GM12892 (cell line): ENCODE measurements around the gene TSPAN15.

Source experiments
- DNase-seq: peaks from one replicate; pipeline ENCODE4 v3.0.0; 2011; ENCODE audit not compliant: insufficient read length
- FAIRE-seq: peaks from 2 replicates; lab custom pipeline; 2011; peaks lifted over from hg19 to GRCh38; lab: Jason Lieb, UNC
- POLR2A ChIP-seq: IDR thresholded peaks from 2 replicates; pipeline ENCODE4 v1.6.1; 2011; ENCODE audit warnings: low read depth, low read length, control low read depth
- POLR2AphosphoS5 ChIP-seq: IDR thresholded peaks from 2 replicates; pipeline ENCODE4 v1.6.1; 2011; ENCODE audit warnings: low read depth, low read length, control low read depth
- TAF1 ChIP-seq: IDR thresholded peaks from 2 replicates; pipeline ENCODE4 v1.6.1; 2011; ENCODE audit warnings: low read depth, mild to moderate bottlenecking, control low read depth, low read length, borderline replicate concordance

The TSPAN15 gene

GRCh38 chr10:69409176-69409495 lies 42.1 kb upstream of the TSPAN15 start:
- TF ChIP-seq POLR2A (no peak), POLR2AphosphoS5 (no peak), TAF1 (no peak)
- FAIRE-seq (no peak), DNase-seq (no peak)

- no peak for DNase-seq
Measured at GRCh38 chr10:69409968-69410367, 41.3 kb upstream of the TSPAN15 start.

GRCh38 chr10:69410487-69410886 lies 40.8 kb upstream of the TSPAN15 start:
- DNase-seq (no peak), FAIRE-seq (no peak)
- TF ChIP-seq TAF1 (no peak), POLR2A (no peak), POLR2AphosphoS5 (no peak)

More at GRCh38 chr10:69409968-69410367, 41.3 kb upstream of the TSPAN15 start:
- peak; percentile 81 for FAIRE-seq
- no peak for TF ChIP-seq TAF1
- no peak for TF ChIP-seq POLR2A
- no peak for TF ChIP-seq POLR2AphosphoS5

- FAIRE-seq, result no peak
- TF ChIP-seq TAF1 (no peak), POLR2AphosphoS5 (no peak), POLR2A (no peak)
- DNase-seq, result no peak
Measured at GRCh38 chr10:69411476-69411875, 39.8 kb upstream of the TSPAN15 start.

DNA sequence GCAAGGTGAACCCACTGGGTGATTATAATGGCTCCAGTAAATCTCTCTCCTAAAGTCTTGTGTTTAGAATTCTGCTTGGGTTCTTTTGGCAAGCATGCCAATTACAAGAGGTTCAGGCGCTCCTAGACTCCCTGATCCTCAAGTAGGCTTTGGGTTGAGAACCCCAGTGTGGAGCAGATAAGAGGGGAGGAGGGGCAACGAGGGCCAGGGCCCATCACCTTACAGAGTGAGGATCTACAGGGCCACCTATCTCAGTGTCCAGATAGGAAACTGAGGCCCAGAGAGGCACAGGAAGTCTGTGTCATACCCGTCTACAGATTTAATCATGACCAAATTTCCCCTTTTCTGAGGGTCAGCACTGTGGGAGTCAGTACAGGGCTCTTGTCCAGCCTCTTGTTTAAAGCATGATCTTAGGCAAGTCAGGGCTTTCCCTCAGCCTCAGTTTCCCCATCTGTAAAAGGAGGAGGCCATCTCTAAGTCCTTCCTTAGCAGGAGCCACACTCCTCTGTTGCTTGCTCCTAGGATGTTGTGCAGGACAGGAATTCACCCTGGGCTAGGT lies 39.0 kb upstream of the TSPAN15 start:
- DNase-seq, result no peak
- no peak for FAIRE-seq
- TF ChIP-seq TAF1, result no peak
- TF ChIP-seq POLR2AphosphoS5, result no peak
- TF ChIP-seq POLR2A, result no peak

GRCh38 chr10:69413221-69413865 lies 37.9 kb upstream of the TSPAN15 start:
- FAIRE-seq (peak; percentile 33), DNase-seq (no peak)
- TF ChIP-seq TAF1 (no peak), POLR2AphosphoS5 (no peak), POLR2A (no peak)

DNA sequence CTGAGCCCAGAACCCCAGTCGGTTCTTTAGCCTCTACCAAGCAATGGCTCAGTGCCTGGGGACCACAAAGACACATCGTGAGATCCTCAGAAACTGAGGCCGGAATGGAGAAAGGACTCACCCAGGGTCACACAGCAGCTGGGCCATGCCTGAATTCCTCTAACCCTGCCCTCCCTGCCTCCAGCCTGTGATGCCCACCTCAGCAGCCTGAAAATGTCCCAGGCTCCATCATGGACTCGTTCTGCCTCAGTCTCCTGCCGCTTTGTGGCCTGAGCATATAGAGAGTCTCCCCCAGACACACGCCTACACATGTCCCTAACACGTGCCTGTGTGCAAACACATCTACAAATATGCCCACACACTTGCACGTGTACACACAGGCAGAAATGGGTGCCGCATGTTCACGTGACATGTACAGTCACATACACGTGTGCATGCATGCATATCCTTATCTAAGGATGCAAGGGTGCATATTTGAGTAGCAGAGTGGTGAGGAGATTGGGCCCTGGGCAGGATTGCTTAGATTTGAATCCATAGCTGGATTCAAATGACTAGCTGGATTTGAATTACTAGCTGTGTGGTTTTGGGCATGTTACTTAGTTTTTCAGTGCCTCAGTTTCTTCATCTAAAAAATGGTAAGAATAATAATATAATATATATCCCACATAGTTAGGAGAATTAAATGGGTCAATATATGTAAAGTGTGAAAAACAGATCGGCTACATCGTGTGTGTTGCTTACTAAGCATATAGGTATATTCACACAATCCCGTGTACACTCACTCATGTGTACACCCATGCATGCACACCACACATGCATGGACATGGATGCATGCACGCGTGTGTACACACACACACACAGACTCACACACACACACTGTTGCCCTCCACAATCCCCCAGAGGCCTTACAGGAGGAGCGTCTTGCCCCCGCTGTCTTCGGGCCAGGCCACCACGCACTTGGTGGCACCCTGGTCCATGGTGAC lies 36.9 kb upstream of the TSPAN15 start:
- FAIRE-seq (no peak), DNase-seq (no peak)
- TF ChIP-seq POLR2A, result no peak
- TF ChIP-seq POLR2AphosphoS5, result no peak
- no peak for TF ChIP-seq TAF1

GRCh38 chr10:69415049-69415448 lies 36.2 kb upstream of the TSPAN15 start:
- DNase-seq (no peak), FAIRE-seq (no peak)
- no peak for TF ChIP-seq TAF1
- no peak for TF ChIP-seq POLR2A
- no peak for TF ChIP-seq POLR2AphosphoS5

DNA sequence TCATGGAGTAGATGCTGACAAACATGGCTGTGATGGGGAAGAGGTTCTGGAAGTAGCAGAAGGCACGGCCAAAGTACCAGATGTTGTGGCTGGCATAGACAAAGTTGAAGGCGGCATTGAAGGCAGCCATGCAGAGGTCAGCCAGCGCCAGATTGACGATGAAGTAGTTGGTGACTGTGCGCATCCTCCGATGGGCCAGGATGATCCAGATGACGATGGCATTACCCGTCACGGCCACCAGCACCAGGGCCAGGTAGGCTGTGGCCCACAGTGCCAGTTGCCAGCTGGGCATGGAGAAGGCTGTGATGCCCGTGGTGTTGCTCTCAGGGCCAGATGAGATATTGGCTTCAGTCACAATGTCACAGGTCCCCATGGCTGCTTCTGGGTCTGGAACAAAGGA lies 35.3 kb upstream of the TSPAN15 start:
- FAIRE-seq (no peak), DNase-seq (no peak)
- TF ChIP-seq TAF1 (no peak), POLR2A (no peak), POLR2AphosphoS5 (no peak)

DNA sequence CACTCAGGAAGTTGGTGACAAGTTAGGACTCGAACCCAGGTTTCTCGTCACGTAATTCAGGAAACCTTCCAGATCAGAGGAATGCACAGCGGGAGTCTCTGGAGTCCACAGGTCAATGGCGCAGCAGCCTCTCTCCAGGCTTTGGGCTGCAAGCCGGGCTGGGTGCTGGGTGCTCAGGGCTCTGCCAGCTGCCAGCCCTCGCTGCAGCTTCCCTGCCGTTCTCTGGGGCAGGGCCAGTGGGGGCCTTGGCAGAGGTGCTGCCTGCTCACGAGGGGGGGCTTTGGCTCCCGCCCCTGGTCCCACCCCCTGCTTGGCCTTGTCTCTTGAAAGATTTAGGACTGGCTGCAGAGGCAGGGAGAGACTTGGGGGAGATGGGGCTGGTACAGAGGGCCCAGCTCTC lies 34.6 kb upstream of the TSPAN15 start, which contains the start of gene TACR2:
Gene TACR2 (minus strand): TSS at position 224 of the 400 bp plus-strand sequence. CDS start 595 bp downstream, outside the sequence.
- FAIRE-seq (no peak), DNase-seq (no peak)
- no peak for TF ChIP-seq POLR2A
- no peak for TF ChIP-seq TAF1
- no peak for TF ChIP-seq POLR2AphosphoS5

DNA sequence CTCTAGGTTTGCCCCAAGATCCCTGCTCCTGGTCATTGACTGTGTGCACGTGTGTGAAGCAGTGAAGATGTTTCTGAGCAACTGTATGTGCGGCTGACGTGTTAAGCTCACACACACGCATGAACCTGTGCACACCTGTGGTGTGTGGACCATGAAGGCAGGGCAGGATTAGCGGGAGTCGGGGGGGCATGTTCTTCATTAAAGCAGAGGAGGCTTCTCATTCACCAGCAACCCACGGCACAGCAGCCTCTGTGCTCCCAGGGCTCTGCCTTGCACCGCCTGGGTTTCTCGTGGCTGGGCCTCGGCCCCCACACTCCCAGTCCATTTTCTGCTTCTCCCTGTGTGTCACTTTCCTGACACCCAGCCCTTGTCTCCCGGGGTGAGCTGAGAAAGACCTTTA lies 33.7 kb upstream of the TSPAN15 start:
- FAIRE-seq (peak; percentile 21), DNase-seq (no peak)
- TF ChIP-seq POLR2A, result no peak
- no peak for TF ChIP-seq POLR2AphosphoS5
- no peak for TF ChIP-seq TAF1
